GM10266 (cell line): ENCODE data around the gene FGR.

ENCODE experiments used
- DNase-seq: peaks from one replicate; pipeline ENCODE4 v3.0.0; 2012; ENCODE audit errors: extremely low spot score
- TF ChIP-seq, protein P1 (sequence below): IDR thresholded peaks from 2 replicates; pipeline ENCODE4 v1.5.1; 2012; ENCODE audit warnings: mild to moderate bottlenecking, low read depth; ENCODE audit not compliant: control insufficient read depth, insufficient read depth; ENCODE audit errors: missing control alignments

Gene FGR

GRCh38 chr1:27659497-27660299 is 24.7 kb upstream of the FGR start:
- peak; percentile 93 for DNase-seq
- TF ChIP-seq, protein P1, sequence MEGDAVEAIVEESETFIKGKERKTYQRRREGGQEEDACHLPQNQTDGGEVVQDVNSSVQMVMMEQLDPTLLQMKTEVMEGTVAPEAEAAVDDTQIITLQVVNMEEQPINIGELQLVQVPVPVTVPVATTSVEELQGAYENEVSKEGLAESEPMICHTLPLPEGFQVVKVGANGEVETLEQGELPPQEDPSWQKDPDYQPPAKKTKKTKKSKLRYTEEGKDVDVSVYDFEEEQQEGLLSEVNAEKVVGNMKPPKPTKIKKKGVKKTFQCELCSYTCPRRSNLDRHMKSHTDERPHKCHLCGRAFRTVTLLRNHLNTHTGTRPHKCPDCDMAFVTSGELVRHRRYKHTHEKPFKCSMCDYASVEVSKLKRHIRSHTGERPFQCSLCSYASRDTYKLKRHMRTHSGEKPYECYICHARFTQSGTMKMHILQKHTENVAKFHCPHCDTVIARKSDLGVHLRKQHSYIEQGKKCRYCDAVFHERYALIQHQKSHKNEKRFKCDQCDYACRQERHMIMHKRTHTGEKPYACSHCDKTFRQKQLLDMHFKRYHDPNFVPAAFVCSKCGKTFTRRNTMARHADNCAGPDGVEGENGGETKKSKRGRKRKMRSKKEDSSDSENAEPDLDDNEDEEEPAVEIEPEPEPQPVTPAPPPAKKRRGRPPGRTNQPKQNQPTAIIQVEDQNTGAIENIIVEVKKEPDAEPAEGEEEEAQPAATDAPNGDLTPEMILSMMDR: no peak

GRCh38 chr1:27658951-27659496 is 24.0 kb upstream of the FGR start:
- DNase-seq: peak; percentile 69
- TF ChIP-seq, protein P1: peak; percentile 11

- DNase-seq: no peak
- TF ChIP-seq, protein P1: no peak
Measured at GRCh38 chr1:27656157-27656893, 21.3 kb upstream of the FGR start.

GRCh38 chr1:27655151-27655937 is 20.4 kb upstream of the FGR start:
- no peak for DNase-seq

DNA sequence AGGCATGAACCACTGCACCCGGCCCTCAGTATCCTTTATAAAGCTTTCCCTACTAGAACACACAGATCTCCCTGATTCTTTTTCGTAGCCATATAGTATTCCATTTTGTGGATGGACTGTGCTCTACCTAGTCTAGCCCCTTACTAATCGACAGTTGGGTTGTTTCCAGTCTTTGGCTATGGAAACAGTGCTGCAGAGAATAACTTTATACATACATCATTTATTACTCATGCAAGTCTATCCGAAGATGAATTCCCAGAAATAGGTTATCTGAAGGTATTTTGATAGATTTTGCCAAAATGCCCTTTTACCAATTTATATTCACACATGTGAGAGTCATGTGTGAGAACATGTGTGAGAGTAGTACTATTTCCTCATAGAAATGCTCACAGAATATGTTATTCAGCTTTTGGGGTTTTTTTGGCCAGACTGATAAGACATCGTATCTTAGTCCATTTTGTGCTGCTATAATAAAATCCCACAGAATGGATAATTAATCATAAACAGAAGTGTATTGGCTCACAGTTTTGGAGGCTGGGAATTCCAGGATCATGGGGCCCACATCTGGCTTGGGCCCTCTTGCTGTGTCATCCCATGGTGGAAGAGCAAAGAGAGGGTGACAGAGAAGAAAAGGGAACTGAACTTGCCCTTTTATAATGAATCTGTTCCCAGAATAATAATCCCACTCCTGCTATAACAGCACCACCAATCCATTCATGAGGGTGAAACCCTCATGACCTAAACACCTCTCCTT is 17.3 kb upstream of the FGR start:
- DNase-seq: no peak
- TF ChIP-seq, protein P1: no peak

More at GRCh38 chr1:27655151-27655937, 20.4 kb upstream of the FGR start:
- TF ChIP-seq, protein P1: no peak

DNA sequence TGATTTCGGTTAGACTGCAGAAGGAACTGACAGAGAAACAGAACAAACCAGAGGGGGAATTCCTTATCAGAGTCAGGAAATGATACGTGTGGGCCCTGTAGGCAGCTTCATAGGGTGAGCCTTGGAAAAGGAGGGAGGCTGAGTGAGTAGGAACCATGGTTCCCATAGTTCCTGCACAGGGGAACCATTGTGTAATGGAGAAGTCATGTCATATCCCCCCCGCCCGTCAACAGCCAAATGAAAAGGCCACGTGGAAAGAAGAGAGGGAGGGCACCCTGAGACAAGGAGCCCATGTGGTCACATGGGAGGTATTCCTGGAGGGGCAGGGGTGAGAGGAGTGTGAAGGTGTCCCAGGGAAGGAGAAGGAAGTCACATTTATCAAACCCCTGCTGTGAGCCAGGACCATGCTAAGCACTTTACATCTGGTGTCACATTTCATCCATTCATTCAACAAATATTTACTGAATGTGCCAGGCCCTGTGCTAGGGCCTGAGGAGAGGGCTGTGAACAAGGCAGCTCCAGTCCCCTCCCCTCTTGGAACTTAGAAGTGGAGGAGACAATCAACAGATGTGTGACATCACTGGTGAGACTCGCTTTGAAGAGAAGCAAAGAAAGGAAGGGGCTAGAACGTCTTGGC is 15.7 kb upstream of the FGR start:
- TF ChIP-seq, protein P1: no peak
- no peak for DNase-seq
